Stimulated activated CD8-positive, alpha-beta memory T cell treated with anti-CD3 and anti-CD28 coated beads, Interleukin-12 subunit alpha, Interleukin-12 subunit beta, amount 100 ng/mL, for 24 hours (primary cell): ENCODE results near the gene MFSD6.
"Not testable (repeated sequence)": the region's sequence is repeated elsewhere in the genome, so short reads cannot be mapped to it uniquely, and the experiment has no call there.

Experiments used
- DNase-seq: peaks from one replicate; pipeline ENCODE4 v3.0.0-alpha.2; 2020; ENCODE audit errors: extremely low read depth

The MFSD6 gene

GRCh38 chr2:190466819-190467446 lies 58.8 kb downstream of the MFSD6 start:
- DNase-seq: no peak

GRCh38 chr2:190467575-190468083 lies 59.5 kb downstream of the MFSD6 start:
- no peak for DNase-seq

- DNase-seq: not testable (repeated sequence)
Measured at GRCh38 chr2:190468354-190468753, 60.2 kb downstream of the MFSD6 start.

- no peak for DNase-seq
Measured at GRCh38 chr2:190468814-190469569, 60.8 kb downstream of the MFSD6 start.

GRCh38 chr2:190469771-190470170 lies 61.6 kb downstream of the MFSD6 start:
- DNase-seq: no peak

GRCh38 chr2:190470256-190470826 lies 62.2 kb downstream of the MFSD6 start:
- no peak for DNase-seq

GRCh38 chr2:190477661-190478454 lies 69.7 kb downstream of the MFSD6 start:
- DNase-seq: no peak

GRCh38 chr2:190478572-190479195 lies 70.5 kb downstream of the MFSD6 start:
- DNase-seq: no peak

GRCh38 chr2:190481339-190481738 lies 73.2 kb downstream of the MFSD6 start:
- no peak for DNase-seq

- no peak for DNase-seq
Measured at GRCh38 chr2:190482451-190482850, 74.3 kb downstream of the MFSD6 start.

GRCh38 chr2:190486037-190486623 lies 78.0 kb downstream of the MFSD6 start:
- no peak for DNase-seq

GRCh38 chr2:190488516-190489233 lies 80.5 kb downstream of the MFSD6 start:
- no peak for DNase-seq

GRCh38 chr2:190489475-190489874 lies 81.3 kb downstream of the MFSD6 start:
- DNase-seq: no peak

GRCh38 chr2:190490502-190490901 lies 82.3 kb downstream of the MFSD6 start:
- no peak for DNase-seq

- no peak for DNase-seq
Measured at GRCh38 chr2:190493095-190493494, 84.9 kb downstream of the MFSD6 start.

GRCh38 chr2:190494600-190495227 lies 86.6 kb downstream of the MFSD6 start:
- not testable (repeated sequence) for DNase-seq

- no peak for DNase-seq
Measured at GRCh38 chr2:190497428-190497827, 89.3 kb downstream of the MFSD6 start.

- DNase-seq: no peak
Measured at GRCh38 chr2:190499273-190499672, 91.1 kb downstream of the MFSD6 start.

GRCh38 chr2:190500054-190500502 lies 91.9 kb downstream of the MFSD6 start:
- DNase-seq: no peak

GRCh38 chr2:190501231-190501630 lies 93.1 kb downstream of the MFSD6 start:
- DNase-seq: no peak
